GM12801 (cell line): ENCODE results near the gene ZPBP2.

Experiments used
- CTCF ChIP-seq: IDR thresholded peaks from one replicate; pipeline ENCODE4 v1.5.1; 2011; ENCODE audit warnings: control low read depth; ENCODE audit not compliant: insufficient read length; ENCODE audit errors: extremely low read depth

Gene ZPBP2

GRCh38 chr17:39867880-39868553 lies at the start of gene ZPBP2:
ZPBP2 (plus strand) TSS chr17:39868202; CDS start chr17:39868355, 153 bp downstream.
- no peak for TF ChIP-seq CTCF

GRCh38 chr17:39818358-39819000 lies 49.5 kb upstream of the ZPBP2 start:
- no peak for TF ChIP-seq CTCF

- no peak for TF ChIP-seq CTCF
Measured at GRCh38 chr17:39820541-39820940, 47.5 kb upstream of the ZPBP2 start.

GRCh38 chr17:39820987-39821386 lies 47.0 kb upstream of the ZPBP2 start:
- no peak for TF ChIP-seq CTCF

- no peak for TF ChIP-seq CTCF
Measured at GRCh38 chr17:39822051-39822451, 46.0 kb upstream of the ZPBP2 start.

GRCh38 chr17:39823407-39824054 lies 44.5 kb upstream of the ZPBP2 start:
- no peak for TF ChIP-seq CTCF

GRCh38 chr17:39826334-39826733 lies 41.7 kb upstream of the ZPBP2 start:
- no peak for TF ChIP-seq CTCF
